NB4 (cell line): ENCODE measurements around the gene CYTH1.

Experiments
- MYC ChIP-seq: IDR thresholded peaks from 2 replicates; pipeline ENCODE4 v1.6.1; 2011; ENCODE audit warnings: low read depth, low read length
- POLR2A ChIP-seq: IDR thresholded peaks from 2 replicates; pipeline ENCODE4 v1.6.1; 2011; ENCODE audit warnings: mild to moderate bottlenecking; ENCODE audit not compliant: insufficient read length; ENCODE audit errors: extremely low read depth
- TF ChIP-seq, protein P1 (sequence below): IDR thresholded peaks from one replicate; pipeline ENCODE4 v1.5.1; 2012; ENCODE audit warnings: low read depth, low read length
- TF ChIP-seq, protein P2 (sequence below): IDR thresholded peaks from 2 replicates; pipeline ENCODE4 v1.6.1; 2011; ENCODE audit warnings: low read depth, low read length

DNA sequence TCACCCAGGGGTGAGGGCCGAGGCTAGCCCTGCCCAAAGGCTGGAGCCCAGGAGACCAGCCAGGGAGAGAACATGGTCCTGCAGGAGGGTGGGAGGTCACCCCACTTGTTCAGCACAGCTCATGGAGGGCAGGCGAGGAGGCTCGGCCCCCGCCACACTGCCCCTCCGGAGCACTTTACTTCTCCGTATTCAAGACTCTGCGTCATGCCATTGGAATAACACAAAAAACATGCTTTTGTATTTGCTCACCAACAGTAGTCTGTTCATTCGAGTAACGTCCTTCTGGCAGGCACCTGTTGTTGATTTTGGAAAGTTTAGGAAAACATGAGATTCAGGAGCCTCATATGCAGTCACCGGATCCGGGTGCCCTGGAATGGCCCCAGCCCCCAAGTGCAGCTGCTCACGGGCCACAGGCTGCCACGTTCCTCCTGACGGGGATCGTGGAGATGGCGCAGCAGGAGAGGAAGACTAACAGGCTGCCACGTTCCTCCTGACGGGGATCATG lies 123.7 kb downstream of the CYTH1 start:
- TF ChIP-seq, protein P1, sequence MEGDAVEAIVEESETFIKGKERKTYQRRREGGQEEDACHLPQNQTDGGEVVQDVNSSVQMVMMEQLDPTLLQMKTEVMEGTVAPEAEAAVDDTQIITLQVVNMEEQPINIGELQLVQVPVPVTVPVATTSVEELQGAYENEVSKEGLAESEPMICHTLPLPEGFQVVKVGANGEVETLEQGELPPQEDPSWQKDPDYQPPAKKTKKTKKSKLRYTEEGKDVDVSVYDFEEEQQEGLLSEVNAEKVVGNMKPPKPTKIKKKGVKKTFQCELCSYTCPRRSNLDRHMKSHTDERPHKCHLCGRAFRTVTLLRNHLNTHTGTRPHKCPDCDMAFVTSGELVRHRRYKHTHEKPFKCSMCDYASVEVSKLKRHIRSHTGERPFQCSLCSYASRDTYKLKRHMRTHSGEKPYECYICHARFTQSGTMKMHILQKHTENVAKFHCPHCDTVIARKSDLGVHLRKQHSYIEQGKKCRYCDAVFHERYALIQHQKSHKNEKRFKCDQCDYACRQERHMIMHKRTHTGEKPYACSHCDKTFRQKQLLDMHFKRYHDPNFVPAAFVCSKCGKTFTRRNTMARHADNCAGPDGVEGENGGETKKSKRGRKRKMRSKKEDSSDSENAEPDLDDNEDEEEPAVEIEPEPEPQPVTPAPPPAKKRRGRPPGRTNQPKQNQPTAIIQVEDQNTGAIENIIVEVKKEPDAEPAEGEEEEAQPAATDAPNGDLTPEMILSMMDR, result no peak
- TF ChIP-seq POLR2A, result no peak
- TF ChIP-seq, protein P2, sequence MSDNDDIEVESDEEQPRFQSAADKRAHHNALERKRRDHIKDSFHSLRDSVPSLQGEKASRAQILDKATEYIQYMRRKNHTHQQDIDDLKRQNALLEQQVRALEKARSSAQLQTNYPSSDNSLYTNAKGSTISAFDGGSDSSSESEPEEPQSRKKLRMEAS, result no peak
- TF ChIP-seq MYC, result no peak
